Measurements from ENCODE around the gene SEPTIN12. TPM values are rescaled to one million over a fixed set of nuclear protein-coding genes. Genes with fewer than 3 reads are reported as not detected.

SEPTIN12 gene
- total and polyA plus RNA-seq, 2 of the 4 experiments (the other 2 are of a cell fraction) = not detected

GRCh38 chr16:4746215-4746614 lies 41.9 kb downstream of the SEPTIN12 start:
- in situ Hi-C loops (cut with MboI; ENCODE audit: low sequenced_read_pairs) = no loop called here
- H2AK9ac ChIP-seq (replicated peaks; ENCODE audit: low read depth, low read length, poor library complexity) = no peak overlapping the region
- no peak overlapping the region for H2BK20ac ChIP-seq (ENCODE audit: low read depth, low read length)
- H3K36me3 ChIP-seq (ENCODE audit: control insufficient read depth, insufficient read depth, low read length) = peaks cover 8% of the 10 kb centered on the region
- WGBS, 2 experiments (ENCODE audit: extremely low coverage in 2 of 2, insufficient read length in 1 of 2) = 73% methylated on average over 2 of the region's 8 CpGs; no CpG with 5 or more reads in 1 of the 2 experiments
- BruUV-seq (replicated peaks) = no TSS peak
- H3K4me3 ChIP-seq (ENCODE audit: insufficient read depth, low read depth, low read length) = no peak overlapping the region
- H2BK120ac ChIP-seq (ENCODE audit: low read depth, low read length) = no peak overlapping the region
- H4K8ac ChIP-seq (ENCODE audit: low read depth in 2 of 2, low read length in 2 of 2) = no peak overlapping the region
- DNase-seq = no peak
- H3K4me2 ChIP-seq (ENCODE audit: low read depth, low read length) = no peak overlapping the region
- no peak overlapping the region for H4K91ac ChIP-seq (ENCODE audit: insufficient read depth, low read depth, low read length)
- no peak overlapping the region for H2AFZ ChIP-seq (replicated peaks; ENCODE audit: low read length, poor library complexity)
- no peak overlapping the region for H2AK5ac ChIP-seq (ENCODE audit: low read depth, low read length)
- H3K14ac ChIP-seq (replicated peaks; ENCODE audit: low read depth, low read length) = no peak overlapping the region
- H3K79me1 ChIP-seq (ENCODE audit: low read depth in 1 of 2, low read length in 2 of 2) = 0 out of 4 replicates have a peak, but pooled peaks cover 0 to 4% of the 10 kb centered on the region in 2 experiments
- H3K27me3 ChIP-seq (ENCODE audit: control insufficient read depth, insufficient read depth, low read length) = no peaks in the 10 kb centered on the region
- TF ChIP-seq MAZ (IDR thresholded peaks at IDR 0.05; ENCODE audit: borderline replicate concordance, low read depth, low read length) = no peak
- no peak for TF ChIP-seq SMC3 (IDR thresholded peaks at IDR 0.05; ENCODE audit: low read depth, low read length)
- no peaks in the 10 kb centered on the region for H3K9me1 ChIP-seq (ENCODE audit: insufficient read depth, low read length)
- CTCF ChIA-PET = no interaction called here
- H3K4ac ChIP-seq (ENCODE audit: low read depth, low read length) = no peak overlapping the region
- POLR2A ChIA-PET (ENCODE audit: unreplicated experiment) = no interaction called here
- no peak overlapping the region for H3K9ac ChIP-seq (ENCODE audit: low read depth, low read length)
- no peak overlapping the region for H3K27ac ChIP-seq (ENCODE audit: insufficient read depth, low read length)
- H2BK15ac ChIP-seq (ENCODE audit: low read depth, low read length) = no peak overlapping the region
- H3K56ac ChIP-seq (ENCODE audit: extremely low read depth, insufficient read depth, low read length) = no peak overlapping the region
- H4K20me1 ChIP-seq (ENCODE audit: insufficient read depth, low read length) = no peaks in the 10 kb centered on the region
- H2BK5ac ChIP-seq (ENCODE audit: low read depth, low read length, poor library complexity, severe bottlenecking) = no peak overlapping the region
- H4K5ac ChIP-seq (ENCODE audit: low read depth, low read length) = no peak overlapping the region
- H3K4me1 ChIP-seq (ENCODE audit: control insufficient read depth, insufficient read depth, low read length) = no peaks in the 10 kb centered on the region
- no peaks in the 10 kb centered on the region for H3K9me3 ChIP-seq (ENCODE audit: control insufficient read depth, insufficient read depth, low read length)
- 0 out of 2 replicates have a peak, but pooled peaks have one; percentile 12 for ATAC-seq (ENCODE audit: low read depth)
- H3K18ac ChIP-seq (ENCODE audit: low read depth, low read length) = no peak overlapping the region
- dilution Hi-C loops (cut with HindIII; ENCODE audit: low sequenced_read_pairs, unreplicated experiment) = no loop called here
- intact Hi-C loops (cut with micrococcal nuclease) = no loop called here
- H3K23ac ChIP-seq (ENCODE audit: low read depth, low read length) = no peak overlapping the region

Measured in IMR-90 (cell line).